Upper lobe of right lung (tissue), 1 donor: ENCODE measurements around the gene GRAMD1B. TPM values are rescaled to one million over a fixed set of nuclear protein-coding genes. Genes with fewer than 3 reads are reported as not detected.
"Not testable (repeated sequence)": the region's sequence is repeated elsewhere in the genome, so short reads cannot be mapped to it uniquely, and the experiment has no call there.

Source experiments
- ATAC-seq: fragments of 200-7000 bp; cut with Tn5 transposase; one replicate; pipeline ENCODE4 v1.9.1; 2020; ENCODE audit warnings: mild to moderate bottlenecking, moderate library complexity
- DNase-seq: peaks from one replicate; pipeline ENCODE4 v3.0.0-alpha.2; 2020
- H3K27ac ChIP-seq: fragments of 200-600 bp; one replicate; pipeline ENCODE4 v1.8.0; 2022
- H3K27me3 ChIP-seq: fragments of 200-600 bp; one replicate; pipeline ENCODE4 v1.8.0; 2022; ENCODE audit warnings: mild to moderate bottlenecking
- H3K36me3 ChIP-seq: fragments of 200-600 bp; one replicate; pipeline ENCODE4 v1.8.0; 2022
- H3K4me1 ChIP-seq: fragments of 200-600 bp; one replicate; pipeline ENCODE4 v1.8.0; 2022
- H3K4me3 ChIP-seq: fragments of 200-600 bp; one replicate; pipeline ENCODE4 v1.8.0; 2022; ENCODE audit warnings: mild to moderate bottlenecking
- H3K9me3 ChIP-seq: fragments of 200-600 bp; one replicate; pipeline ENCODE4 v1.8.0; 2022
- CTCF ChIP-seq: fragments of 200-600 bp; IDR thresholded peaks from one replicate; pipeline ENCODE4 v1.8.0; 2022; ENCODE audit warnings: antibody characterized with exemption
- intact Hi-C: fragments of 100-400 bp; cut with DNase I; formaldehyde crosslinking; loops from one replicate; pipeline ENCODE4 v1.11.0; 2022
- total RNA-seq: library from RNA; stranded (reverse); fragmentation: NEBNext Ultra II Directional; extraction: Animal tissue kit (Norgen Biotek cat#: 25700); gene quantifications from one replicate; pipeline ENCODE4 v1.2.1, GENCODE V29; 2021
- donor health status: DM: no; HTN: yes; CAD: no; lungs with severe emphysema.

The GRAMD1B gene
- total RNA-seq, 1 donor from 2014 or later = 4.8 TPM

GRCh38 chr11:123652599-123652998, 222.5 kb downstream of the GRAMD1B start:
- H3K4me1 ChIP-seq = peaks cover 14% of the 10 kb centered on the region
- ATAC-seq = no peak
- TF ChIP-seq CTCF = no peak
- no peaks in the 10 kb centered on the region for H3K9me3 ChIP-seq
- H3K4me3 ChIP-seq = no peak overlapping the region
- H3K27me3 ChIP-seq = peaks cover 56% of the 10 kb centered on the region
- H3K36me3 ChIP-seq = no peaks in the 10 kb centered on the region
- no peak overlapping the region for H3K27ac ChIP-seq
- DNase-seq = no peak
- intact Hi-C loops = no loop called here

GRCh38 chr11:123653483-123653826, 223.4 kb downstream of the GRAMD1B start:
- H3K9me3 ChIP-seq = no peaks in the 10 kb centered on the region
- no peak overlapping the region for H3K27ac ChIP-seq
- ATAC-seq (no peak), DNase-seq (no peak)
- peaks cover 56% of the 10 kb centered on the region for H3K27me3 ChIP-seq
- intact Hi-C loops = no loop called here
- H3K4me1 ChIP-seq = peaks cover 14% of the 10 kb centered on the region
- no peaks in the 10 kb centered on the region for H3K36me3 ChIP-seq
- H3K4me3 ChIP-seq = peak overlapping the region; percentile 58
- no peak for TF ChIP-seq CTCF

GRCh38 chr11:123653827-123654565, 223.9 kb downstream of the GRAMD1B start:
- intact Hi-C loops = no loop called here
- no peaks in the 10 kb centered on the region for H3K9me3 ChIP-seq
- DNase-seq = peak; percentile 71
- ATAC-seq = peak; percentile 74
- H3K27ac ChIP-seq = no peak overlapping the region
- H3K36me3 ChIP-seq = no peaks in the 10 kb centered on the region
- peaks cover 56% of the 10 kb centered on the region for H3K27me3 ChIP-seq
- peaks cover 14% of the 10 kb centered on the region for H3K4me1 ChIP-seq
- peak overlapping the region; percentile 58 for H3K4me3 ChIP-seq
- TF ChIP-seq CTCF = peak; percentile 8

GRCh38 chr11:123654566-123655081, 224.6 kb downstream of the GRAMD1B start, which contains the start of gene SCN3B:
Gene SCN3B, minus strand, starts transcription at chr11:123654624. Its CDS starts 823 bp downstream, at chr11:123653801.
- DNase-seq (peak; percentile 75), ATAC-seq (peak; percentile 93)
- Histone ChIP-seq H3K4me3 (peak within 1 kb of the TSS; percentile 58), H3K36me3 (no peaks in the 10 kb centered on the region), H3K27ac (peak within 1 kb of the TSS; percentile 32), H3K9me3 (no peaks in the 10 kb centered on the region), H3K27me3 (peaks cover 56% of the 10 kb centered on the region), H3K4me1 (peaks cover 14% of the 10 kb centered on the region)
- TF ChIP-seq CTCF = no peak
- intact Hi-C loops = no loop called here

- Histone ChIP-seq H3K4me3 (no peak overlapping the region), H3K4me1 (peaks cover 8% of the 10 kb centered on the region), H3K36me3 (no peaks in the 10 kb centered on the region), H3K9me3 (no peaks in the 10 kb centered on the region), H3K27ac (no peak overlapping the region), H3K27me3 (peaks cover 16% of the 10 kb centered on the region)
- DNase-seq (no peak), ATAC-seq (no peak)
- TF ChIP-seq CTCF = no peak
- intact Hi-C loops = no loop called here
These were observed 229.2 kb downstream of the GRAMD1B start for GRCh38 chr11:123659311-123659710.

- ATAC-seq, H3K36me3 ChIP-seq, H3K27ac ChIP-seq, intact Hi-C loops, H3K4me3 ChIP-seq, DNase-seq, H3K4me1 ChIP-seq, H3K9me3 ChIP-seq: not testable (repeated sequence)
- peaks cover 11% of the 10 kb centered on the region for H3K27me3 ChIP-seq
These were observed 229.9 kb downstream of the GRAMD1B start for GRCh38 chr11:123659965-123660364.
